B cell (primary cell): Measurements from ENCODE around the gene CTSH. TPM values are rescaled to one million over a fixed set of nuclear protein-coding genes. Genes with fewer than 3 reads are reported as not detected.

Experiments
- ATAC-seq: fragments of 200-7000 bp; cut with Tn5 transposase; one replicate; pipeline ENCODE4 v1.10.0; 2021; ENCODE audit warnings: low read depth, mild to moderate bottlenecking, moderate number of reproducible peaks, moderate library complexity
- CTCF ChIA-PET: fragments of 350-600 bp; sonication (Branson Sonifier 250); formaldehyde crosslinking; loops from one replicate; lab custom pipeline; 2021; ENCODE audit warnings: antibody characterized with exemption, inconsistent platforms; lab: Charles Lee
- POLR2A ChIA-PET: fragments of 350-600 bp; sonication (Branson Sonifier 250); formaldehyde crosslinking; loops from one replicate; lab custom pipeline; 2021; ENCODE audit warnings: antibody characterized with exemption; lab: Charles Lee
- DNase-seq: peaks from one replicate; pipeline ENCODE4 v3.0.0; 2013
- H2AFZ ChIP-seq: 2 replicates; pipeline ENCODE4 v1.6.1; 2012; ENCODE audit warnings: mild to moderate bottlenecking, low read depth, low read length; ENCODE audit not compliant: insufficient read depth, poor library complexity, severe bottlenecking
- H3K27ac ChIP-seq, 2 donors: 1 replicate in 1 of 2; 2 replicates in 1 of 2; pipeline ENCODE4 v1.5.1; 2012 to 2013; ENCODE audit warnings: low read length in 2 of 2, mild to moderate bottlenecking in 2 of 2, moderate library complexity in 1 of 2
- H3K27me3 ChIP-seq, 4 experiments: fragments of 200-600 bp in 1 of 4; sonication (generic) in 1 of 4; replicated peaks in 1 of 4; 1 replicate in 2 of 4; 2 replicates in 2 of 4; pipeline versions ENCODE4 v1.6.1 to v1.7.0; 2013 to 2016; ENCODE audit warnings: low read length in 3 of 4, mild to moderate bottlenecking in 2 of 4, mixed read lengths in 1 of 4, moderate library complexity in 1 of 4; ENCODE audit not compliant: insufficient read depth in 4 of 4, control insufficient read depth in 3 of 4; ENCODE audit errors: control extremely low read depth in 1 of 4
- H3K36me3 ChIP-seq, 2 experiments: replicated peaks in 1 of 2; 1 replicate in 1 of 2; 2 replicates in 1 of 2; pipeline versions ENCODE4 v1.6.1 to v1.7.1; 2013; ENCODE audit warnings: low read length in 1 of 2; ENCODE audit not compliant: insufficient read depth in 2 of 2, control insufficient read depth in 1 of 2; ENCODE audit errors: control extremely low read depth in 1 of 2, extremely low read depth in 1 of 2
- H3K4me1 ChIP-seq, 2 donors: fragments of 200-600 bp in 1 of 2; sonication (generic) in 1 of 2; 1 replicate in 1 of 2; 2 replicates in 1 of 2; pipeline versions ENCODE4 v1.5.1 to v1.6.1; 2013 to 2017; ENCODE audit warnings: low read length in 2 of 2; ENCODE audit not compliant: control insufficient read depth in 2 of 2, insufficient read depth in 2 of 2
- H3K4me2 ChIP-seq: replicated peaks from 2 replicates; pipeline ENCODE3; 2012; ENCODE audit warnings: mild to moderate bottlenecking, low read depth, low read length; ENCODE audit not compliant: poor library complexity, severe bottlenecking
- H3K4me3 ChIP-seq, 5 experiments: fragments of 200-600 bp in 1 of 5; sonication (generic) in 1 of 5; 1 replicate in 3 of 5; 2 replicates in 2 of 5; pipeline versions ENCODE4 v1.5.1 to v1.7.0; 2011 to 2016; ENCODE audit warnings: low read length in 4 of 5, mild to moderate bottlenecking in 4 of 5, low read depth in 2 of 5, control low read depth in 1 of 5, moderate library complexity in 1 of 5; ENCODE audit not compliant: insufficient read depth in 1 of 5; ENCODE audit errors: control extremely low read depth in 1 of 5, extremely low read depth in 1 of 5
- H3K79me2 ChIP-seq: fragments of 200-600 bp; sonication (generic); one replicate; pipeline ENCODE4 v1.6.0; 2016; ENCODE audit warnings: low read length; ENCODE audit not compliant: control insufficient read depth, insufficient read depth
- H3K9ac ChIP-seq: fragments of 200-600 bp; sonication (generic); 2 replicates; pipeline ENCODE4 v1.6.1; 2017; ENCODE audit warnings: mild to moderate bottlenecking, low read length, moderate library complexity
- H3K9me3 ChIP-seq, 3 donors: one replicate each; pipeline versions ENCODE4 v1.6.1 to v1.7.1; 2013; ENCODE audit warnings: low read length in 2 of 3; ENCODE audit not compliant: control insufficient read depth in 2 of 3, insufficient read depth in 1 of 3; ENCODE audit errors: control extremely low read depth in 1 of 3
- H4K20me1 ChIP-seq: 2 replicates; pipeline ENCODE4 v1.6.0; 2012; ENCODE audit warnings: mild to moderate bottlenecking, low read length; ENCODE audit not compliant: insufficient read depth, control insufficient read depth, poor library complexity, severe bottlenecking
- H3K27ac Mint-ChIP-seq: one replicate; pipeline ENCODE4 v1.8.0; 2021; ENCODE audit warnings: mixed read lengths
- H3K27me3 Mint-ChIP-seq: one replicate; pipeline ENCODE4 v1.8.0; 2021; ENCODE audit warnings: mixed read lengths
- H3K4me1 Mint-ChIP-seq: one replicate; pipeline ENCODE4 v1.8.0; 2021; ENCODE audit warnings: mixed read lengths
- H3K4me3 Mint-ChIP-seq: one replicate; pipeline ENCODE4 v1.8.0; 2021; ENCODE audit warnings: mixed read lengths
- H3K9me3 Mint-ChIP-seq: one replicate; pipeline ENCODE4 v1.8.0; 2022; ENCODE audit warnings: mixed read lengths; ENCODE audit not compliant: insufficient read depth
- CTCF ChIP-seq: fragments of 200-600 bp; IDR thresholded peaks from one replicate; pipeline ENCODE4 v1.8.0; 2022; ENCODE audit warnings: antibody characterized with exemption, mild to moderate bottlenecking
- EZH2 ChIP-seq: IDR thresholded peaks from 2 replicates; pipeline ENCODE4 v1.6.1; 2012; ENCODE audit warnings: borderline replicate concordance, low read depth, mild to moderate bottlenecking, moderate library complexity, low read length; ENCODE audit not compliant: insufficient read depth, poor library complexity, severe bottlenecking
- WGBS: methylation state at CpG from one replicate; pipeline ENCODE4 v1.1.5; 2013; ENCODE audit warnings: missing lambda C conversion rate; ENCODE audit not compliant: insufficient coverage; 5-methylcytosine and 5-hydroxymethylcytosine counted together
- intact Hi-C: fragments of 100-400 bp; cut with micrococcal nuclease; formaldehyde crosslinking; loops from one replicate; pipeline ENCODE4 v1.10.0; 2022
- polyA plus RNA-seq: library from polyadenylated mRNA; depleted of rRNA; stranded (reverse); fragments of >200 nt; gene quantifications from 2 replicates; pipeline ENCODE4 v1.2.3, GENCODE V29; 2012
- total RNA-seq, 2 donors: library from RNA; stranded (reverse); fragments of 120-200 nt in 1 of 2; gene quantifications; 1 replicate in 1 of 2; 2 replicates in 1 of 2; pipeline versions ENCODE4 v1.2.3 to v1.2.4, GENCODE V29; 2013 to 2022

The CTSH gene
- total and polyA plus RNA-seq, 2 donors (not counting 1 experiment from before 2014, with no cell fraction given), result 399 to 441 TPM

- Histone ChIP-seq H3K79me2 (no peaks in the 10 kb centered on the region), H3K36me3 (no peaks in the 10 kb centered on the region), H3K9me3 (no peaks in the 10 kb centered on the region), H3K4me2 (no peak overlapping the region), H3K27me3 (no peaks in the 10 kb centered on the region), H4K20me1 (no peaks in the 10 kb centered on the region), H3K27ac (no peak overlapping the region), H3K4me1 (peaks cover 5 to 26% of the 10 kb centered on the region in 2 donors), H3K9ac (no peak overlapping the region), H2AFZ (no peak overlapping the region), H3K4me3 (no peak overlapping the region)
- no peak overlapping the region for H3K27ac Mint-ChIP-seq
- DNase-seq (no peak), ATAC-seq (no peak)
- WGBS, result 100% methylated on average over 5 of the region's 9 CpGs
- H3K27me3 Mint-ChIP-seq, result no peaks in the 10 kb centered on the region
- peaks cover 25% of the 10 kb centered on the region for H3K4me1 Mint-ChIP-seq
- intact Hi-C loops, result no loop called here
- H3K4me3 Mint-ChIP-seq, result no peak overlapping the region
- no peak for TF ChIP-seq CTCF
- no peak for TF ChIP-seq EZH2
- CTCF ChIA-PET, result interaction anchor here (1.0 to 1.8 kb wide), 4 partner anchors 10 to 81 kb away, joined by 4 to 11 read pairs (median 5); no protein-coding TSS in a partner anchor
- POLR2A ChIA-PET, result no interaction called here
- H3K9me3 Mint-ChIP-seq, result no peaks in the 10 kb centered on the region
Observed at GRCh38 chr15:78989701-78990240, 44.9 kb upstream of the CTSH start.

GRCh38 chr15:78988361-78988911 is 43.6 kb upstream of the CTSH start:
- ATAC-seq, result no peak
- H3K4me1 Mint-ChIP-seq, result peaks cover 25% of the 10 kb centered on the region
- WGBS, result 26% methylated on average over 5 of the region's 7 CpGs
- TF ChIP-seq CTCF (no peak), EZH2 (no peak)
- Histone ChIP-seq H2AFZ (no peak overlapping the region), H3K9me3 (no peaks in the 10 kb centered on the region), H3K4me2 (no peak overlapping the region), H3K27ac (no peak overlapping the region), H3K79me2 (no peaks in the 10 kb centered on the region), H3K4me3 (no peak overlapping the region), H3K9ac (no peak overlapping the region), H4K20me1 (no peaks in the 10 kb centered on the region), H3K4me1 (peaks cover 5 to 26% of the 10 kb centered on the region in 2 donors), H3K27me3 (peaks cover 0 to 3% (median 0%) of the 10 kb centered on the region in 4 experiments), H3K36me3 (no peaks in the 10 kb centered on the region)
- no peak overlapping the region for H3K4me3 Mint-ChIP-seq
- peaks cover 2% of the 10 kb centered on the region for H3K27me3 Mint-ChIP-seq
- H3K27ac Mint-ChIP-seq, result peak overlapping the region; percentile 15
- no peak for DNase-seq
- no peaks in the 10 kb centered on the region for H3K9me3 Mint-ChIP-seq
- CTCF ChIA-PET, result interaction anchor here (1.0 to 1.8 kb wide), 5 partner anchors 10 to 79 kb away, joined by 4 to 11 read pairs (median 6); no protein-coding TSS in a partner anchor
- POLR2A ChIA-PET, result interaction anchor here (0.6 kb wide), 1 partner anchor 13 kb away, joined by 4 read pairs; no protein-coding TSS in a partner anchor
- intact Hi-C loops, result no loop called here
